SU-DHL-6 (cell line): ENCODE measurements around the gene CXCL5.

ENCODE experiments used
- H2AFZ ChIP-seq: fragments of 200-600 bp; sonication (generic); 2 replicates; pipeline ENCODE4 v1.6.1; 2014; ENCODE audit warnings: low read depth, mild to moderate bottlenecking, moderate library complexity, mixed read lengths, antibody characterized with exemption, low read length; ENCODE audit not compliant: severe bottlenecking
- H3F3A ChIP-seq: fragments of 200-600 bp; shearing (Covaris generic); 2 replicates; pipeline ENCODE4 v1.6.0; 2016; ENCODE audit warnings: antibody characterized with exemption, mild to moderate bottlenecking; ENCODE audit not compliant: insufficient read depth
- H3K27ac ChIP-seq: fragments of 200-600 bp; sonication (generic); 2 replicates; pipeline ENCODE4 v1.5.1; 2016; ENCODE audit warnings: low read depth, mild to moderate bottlenecking, low read length, moderate library complexity, mixed read lengths
- H3K27me3 ChIP-seq: fragments of 200-600 bp; sonication (generic), shearing (Covaris generic); 2 replicates; pipeline ENCODE4 v1.6.0; 2014; ENCODE audit warnings: mild to moderate bottlenecking, low read length
- H3K36me3 ChIP-seq: fragments of 200-600 bp; sonication (generic); 2 replicates; pipeline ENCODE4 v1.6.1; 2014; ENCODE audit warnings: mild to moderate bottlenecking, low read length, mixed read lengths
- H3K4me2 ChIP-seq: fragments of 300-600, 200-600 bp; shearing (Covaris generic), sonication (generic); 2 replicates; pipeline ENCODE4 v1.6.0; 2014; ENCODE audit warnings: low read length, low read depth, mild to moderate bottlenecking; ENCODE audit not compliant: poor library complexity, severe bottlenecking
- H3K4me3 ChIP-seq: fragments of 200-600 bp; sonication (generic); 2 replicates; pipeline ENCODE4 v1.5.1; 2014; ENCODE audit warnings: antibody characterized with exemption, low read length, mild to moderate bottlenecking, mixed read lengths; ENCODE audit not compliant: insufficient read depth, poor library complexity, severe bottlenecking
- H3K79me2 ChIP-seq: fragments of 200-600 bp; sonication (generic); 2 replicates; pipeline ENCODE4 v1.6.1; 2014; ENCODE audit warnings: mild to moderate bottlenecking, low read length, moderate library complexity; ENCODE audit not compliant: insufficient read depth
- H3K9ac ChIP-seq: fragments of 200-600 bp; sonication (generic); 2 replicates; pipeline ENCODE4 v1.7.0; 2014; ENCODE audit warnings: mild to moderate bottlenecking, low read length
- H3K9me2 ChIP-seq: fragments of 200-600 bp; sonication (generic); replicated peaks from 2 replicates; pipeline ENCODE4 v1.6.1; 2014; ENCODE audit warnings: low read length; ENCODE audit not compliant: insufficient read depth
- H3K9me3 ChIP-seq: fragments of 200-600 bp; sonication (generic); 2 replicates; pipeline ENCODE4 v1.6.1; 2014; ENCODE audit warnings: low read length, mixed read lengths; ENCODE audit not compliant: insufficient read depth
- H4K20me1 ChIP-seq: fragments of 200-600 bp; sonication (generic); 2 replicates; pipeline ENCODE4 v1.6.1; 2014; ENCODE audit warnings: low read depth, mild to moderate bottlenecking, antibody characterized with exemption, low read length, moderate library complexity, mixed read lengths
- EZH2phosphoT487 ChIP-seq: fragments of 200-600 bp; sonication (generic), shearing (Covaris generic); conservative IDR thresholded peaks from 2 replicates; pipeline ENCODE4 v1.6.1; 2018; ENCODE audit warnings: mild to moderate bottlenecking, antibody characterized with exemption, low read length, moderate library complexity, mixed read lengths
- TF ChIP-seq, protein P1 (sequence below): fragments of 200-600 bp; sonication (generic); IDR thresholded peaks from one replicate; pipeline ENCODE4 v1.5.1; 2017; ENCODE audit warnings: antibody characterized with exemption, mild to moderate bottlenecking, low read length, moderate library complexity; ENCODE audit not compliant: insufficient read depth, poor library complexity, severe bottlenecking

CXCL5 gene

GRCh38 chr4:74041418-74041817 lies 42.9 kb upstream of the CXCL5 start:
- no peaks in the 10 kb centered on the region for H3K27me3 ChIP-seq
- H3K79me2 ChIP-seq = no peaks in the 10 kb centered on the region
- no peak overlapping the region for H3K4me3 ChIP-seq
- no peak overlapping the region for H3K4me2 ChIP-seq
- H3K36me3 ChIP-seq = no peaks in the 10 kb centered on the region
- no peaks in the 10 kb centered on the region for H4K20me1 ChIP-seq
- TF ChIP-seq, protein P1, sequence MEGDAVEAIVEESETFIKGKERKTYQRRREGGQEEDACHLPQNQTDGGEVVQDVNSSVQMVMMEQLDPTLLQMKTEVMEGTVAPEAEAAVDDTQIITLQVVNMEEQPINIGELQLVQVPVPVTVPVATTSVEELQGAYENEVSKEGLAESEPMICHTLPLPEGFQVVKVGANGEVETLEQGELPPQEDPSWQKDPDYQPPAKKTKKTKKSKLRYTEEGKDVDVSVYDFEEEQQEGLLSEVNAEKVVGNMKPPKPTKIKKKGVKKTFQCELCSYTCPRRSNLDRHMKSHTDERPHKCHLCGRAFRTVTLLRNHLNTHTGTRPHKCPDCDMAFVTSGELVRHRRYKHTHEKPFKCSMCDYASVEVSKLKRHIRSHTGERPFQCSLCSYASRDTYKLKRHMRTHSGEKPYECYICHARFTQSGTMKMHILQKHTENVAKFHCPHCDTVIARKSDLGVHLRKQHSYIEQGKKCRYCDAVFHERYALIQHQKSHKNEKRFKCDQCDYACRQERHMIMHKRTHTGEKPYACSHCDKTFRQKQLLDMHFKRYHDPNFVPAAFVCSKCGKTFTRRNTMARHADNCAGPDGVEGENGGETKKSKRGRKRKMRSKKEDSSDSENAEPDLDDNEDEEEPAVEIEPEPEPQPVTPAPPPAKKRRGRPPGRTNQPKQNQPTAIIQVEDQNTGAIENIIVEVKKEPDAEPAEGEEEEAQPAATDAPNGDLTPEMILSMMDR = no peak
- no peak for TF ChIP-seq EZH2phosphoT487
- no peak overlapping the region for H2AFZ ChIP-seq
- H3K27ac ChIP-seq = no peak overlapping the region
- H3K9me2 ChIP-seq = no peaks in the 10 kb centered on the region
- no peaks in the 10 kb centered on the region for H3K9me3 ChIP-seq
- no peaks in the 10 kb centered on the region for H3F3A ChIP-seq
- H3K9ac ChIP-seq = no peak overlapping the region

DNA sequence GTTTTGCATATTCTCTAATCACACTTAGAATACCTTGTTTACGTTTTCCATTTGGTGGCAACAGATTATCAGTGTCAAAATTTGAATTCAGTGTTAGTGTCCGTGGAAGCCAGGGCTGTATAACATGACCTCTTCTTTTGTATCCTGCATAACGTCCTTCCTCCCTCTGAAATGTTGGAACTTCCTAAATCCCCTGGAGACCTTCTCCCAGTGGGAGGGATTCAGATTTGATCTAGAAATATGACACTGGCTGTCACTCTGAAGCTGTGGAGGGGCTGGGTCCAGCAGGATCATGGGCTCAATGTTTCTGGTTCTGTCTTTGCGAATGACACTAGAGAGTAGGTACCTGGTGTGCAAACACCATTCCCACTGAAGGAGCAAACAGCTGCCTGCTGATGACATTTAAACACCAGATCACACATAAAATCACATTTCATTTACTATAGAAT lies 40.9 kb upstream of the CXCL5 start:
- no peaks in the 10 kb centered on the region for H3K9me2 ChIP-seq
- no peak overlapping the region for H3K27ac ChIP-seq
- TF ChIP-seq, protein P1 = no peak
- no peak for TF ChIP-seq EZH2phosphoT487
- no peaks in the 10 kb centered on the region for H3K36me3 ChIP-seq
- H3K9ac ChIP-seq = no peak overlapping the region
- no peaks in the 10 kb centered on the region for H3K9me3 ChIP-seq
- no peaks in the 10 kb centered on the region for H3K79me2 ChIP-seq
- H3K4me2 ChIP-seq = no peak overlapping the region
- H3K4me3 ChIP-seq = no peak overlapping the region
- no peaks in the 10 kb centered on the region for H4K20me1 ChIP-seq
- no peaks in the 10 kb centered on the region for H3K27me3 ChIP-seq
- no peaks in the 10 kb centered on the region for H3F3A ChIP-seq
- no peak overlapping the region for H2AFZ ChIP-seq

DNA sequence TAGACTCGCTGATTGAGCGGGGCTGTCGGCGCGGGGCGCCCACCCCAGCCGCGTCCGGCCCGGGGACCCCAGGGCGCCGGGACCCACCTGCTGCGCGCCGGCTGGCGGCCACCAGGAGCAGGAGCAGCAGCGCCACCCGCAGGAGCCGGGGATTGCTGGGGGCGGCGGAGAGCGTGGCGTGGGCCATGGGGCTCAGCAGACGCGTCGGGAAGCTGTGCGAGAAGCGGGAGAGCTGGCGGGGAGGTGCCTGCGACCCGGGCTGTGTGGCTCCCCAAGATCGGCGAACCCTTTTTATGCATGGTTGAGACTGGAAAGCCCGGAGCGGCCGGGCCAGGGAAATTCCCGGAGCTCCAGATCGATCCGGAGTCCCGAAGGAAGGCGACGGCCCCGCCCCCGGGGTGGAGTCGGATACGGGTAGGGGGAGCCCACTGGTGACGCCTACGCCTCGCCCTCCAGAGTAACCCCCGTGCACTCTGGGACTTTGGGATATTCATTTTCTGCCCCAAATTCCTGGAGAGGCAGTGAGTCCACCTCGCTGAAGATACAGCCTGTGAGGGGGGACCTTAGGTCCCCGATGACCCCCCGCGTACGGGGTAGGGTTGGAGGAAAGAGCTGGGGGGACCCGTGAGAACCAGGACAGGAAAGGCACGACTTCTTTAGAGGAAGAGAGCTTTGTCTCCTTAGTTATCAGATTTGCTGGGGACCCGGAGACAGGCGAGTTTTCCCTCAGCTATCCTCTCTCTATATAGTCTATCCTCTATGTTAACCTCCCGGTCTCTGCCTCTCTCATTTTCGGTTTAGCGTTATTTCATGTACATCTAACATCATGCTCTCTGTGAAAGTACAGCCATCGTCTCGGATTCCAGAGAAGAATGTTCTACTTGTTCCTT lies 40.2 kb upstream of the CXCL5 start, which contains the start of gene CXCL3:
Gene CXCL3 (minus strand): TSS at position 265 of the 890 bp plus-strand sequence. CDS start 78 bp downstream, at position 187.
- Histone ChIP-seq H3K27ac (no peak within 1 kb of the TSS), H4K20me1 (no peaks in the 10 kb centered on the region), H2AFZ (no peak within 1 kb of the TSS), H3K4me3 (no peak within 1 kb of the TSS), H3K4me2 (no peak within 1 kb of the TSS), H3K9ac (no peak within 1 kb of the TSS), H3K27me3 (no peaks in the 10 kb centered on the region), H3K9me2 (no peaks in the 10 kb centered on the region), H3K9me3 (no peaks in the 10 kb centered on the region), H3K79me2 (no peaks in the 10 kb centered on the region), H3K36me3 (no peaks in the 10 kb centered on the region), H3F3A (no peaks in the 10 kb centered on the region)
- TF ChIP-seq EZH2phosphoT487 = no peak
- TF ChIP-seq, protein P1 = no peak
